GM18520 (cell line): ENCODE measurements around the gene CCDC142.
A peak's percentile ranks its signal among the peaks of the same experiment; 100 is the strongest.

Experiments
- ATAC-seq: cut with Tn5 transposase; IDR thresholded peaks from one replicate; pipeline ENCODE4 v1.9.1; 2021; ENCODE audit not compliant: unreplicated experiment

The CCDC142 gene, protein sequence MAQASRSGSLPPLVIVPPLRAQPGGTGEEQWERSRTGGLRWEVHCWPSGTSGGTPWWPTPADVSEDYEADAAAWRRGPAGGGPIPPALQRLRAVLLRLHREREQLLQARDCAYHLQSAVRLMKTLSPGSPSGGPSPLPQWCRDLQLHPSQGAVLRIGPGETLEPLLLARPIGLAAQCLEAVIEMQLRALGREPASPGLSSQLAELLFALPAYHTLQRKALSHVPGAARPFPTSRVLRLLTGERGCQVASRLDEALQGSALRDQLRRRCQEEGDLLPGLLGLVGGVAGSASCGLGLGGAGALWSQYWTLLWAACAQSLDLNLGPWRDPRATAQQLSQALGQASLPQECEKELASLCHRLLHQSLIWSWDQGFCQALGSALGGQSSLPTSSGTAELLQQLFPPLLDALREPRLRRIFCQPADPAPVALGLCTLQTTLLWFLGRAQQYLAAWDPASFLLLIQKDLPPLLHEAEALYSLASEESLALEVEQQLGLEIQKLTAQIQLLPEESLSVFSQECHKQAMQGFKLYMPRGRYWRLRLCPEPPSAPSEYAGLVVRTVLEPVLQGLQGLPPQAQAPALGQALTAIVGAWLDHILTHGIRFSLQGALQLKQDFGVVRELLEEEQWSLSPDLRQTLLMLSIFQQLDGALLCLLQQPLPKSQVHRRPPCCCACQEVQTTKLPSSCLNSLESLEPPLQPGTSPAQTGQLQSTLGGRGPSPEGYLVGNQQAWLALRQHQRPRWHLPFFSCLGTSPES

DNA sequence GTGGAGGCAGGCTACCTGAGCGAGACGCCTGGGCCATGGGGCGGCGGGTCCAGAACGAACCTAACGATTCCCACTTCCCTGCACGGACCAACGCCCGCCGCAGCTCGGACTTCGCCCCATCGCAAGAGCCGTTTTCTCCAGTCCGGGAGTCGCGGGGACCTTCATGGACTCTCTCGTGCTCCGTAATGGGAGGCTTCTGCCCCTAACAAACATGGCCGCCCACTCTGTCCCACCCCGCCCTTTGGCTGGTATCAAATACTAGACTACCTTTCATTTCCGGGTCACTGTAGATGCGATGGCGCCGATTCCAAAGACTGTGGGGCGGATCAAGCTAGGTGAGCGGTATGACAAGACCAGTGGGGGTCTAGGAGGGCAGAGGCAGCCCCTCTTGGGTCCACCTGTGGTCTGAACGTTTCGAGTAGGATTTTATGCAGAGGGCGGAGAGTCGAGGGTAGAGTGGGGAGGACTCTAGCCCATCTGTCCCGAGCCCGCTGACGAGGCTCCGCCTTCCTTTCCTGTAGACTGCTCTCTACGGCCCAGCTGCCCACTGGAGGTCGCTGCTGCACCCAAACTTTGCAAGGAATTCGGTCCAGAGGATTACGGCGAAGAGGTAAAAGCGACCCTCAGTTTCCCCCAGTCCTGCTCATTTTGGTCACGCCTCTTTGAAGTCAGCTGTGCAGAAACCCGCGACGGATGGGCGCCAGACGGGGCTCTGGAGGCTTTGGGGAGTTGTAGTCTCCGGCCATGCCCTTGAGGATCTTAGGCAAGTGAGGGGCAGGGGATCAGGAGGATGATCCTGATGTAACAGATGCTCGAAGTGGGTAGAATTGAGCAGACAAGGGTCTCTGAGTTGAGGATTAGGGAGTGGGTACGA is at the start of gene CCDC142, which contains the start of gene TTC31:
Gene CCDC142, minus strand, starts transcription at position 198 of the 874 bp plus-strand sequence. Its CDS starts 161 bp downstream, at position 37.
Gene TTC31, plus strand, starts transcription at position 281 of the 874 bp plus-strand sequence. Its CDS starts 15 bp downstream, at position 296.
- ATAC-seq, result peak; percentile 70

DNA sequence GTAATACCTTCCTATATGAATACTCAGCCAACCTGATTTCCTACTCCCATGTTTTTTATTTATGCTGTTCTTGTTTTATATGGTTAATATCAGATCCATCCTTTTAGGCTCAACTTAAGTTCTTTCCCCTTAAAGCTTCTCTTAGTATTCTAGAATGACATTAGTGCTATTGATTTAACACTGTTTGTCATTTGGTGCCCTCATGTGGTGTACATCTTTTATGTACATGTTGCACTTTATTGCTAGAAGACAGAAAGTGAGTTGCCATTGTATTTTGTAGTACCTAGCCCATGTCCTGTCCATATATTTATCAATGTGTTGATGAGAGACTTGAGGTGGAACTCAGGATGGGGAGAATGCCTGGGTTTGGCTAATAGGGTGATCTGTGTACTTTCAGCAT is 49.4 kb upstream of the CCDC142 start:
- ATAC-seq, result no peak

DNA sequence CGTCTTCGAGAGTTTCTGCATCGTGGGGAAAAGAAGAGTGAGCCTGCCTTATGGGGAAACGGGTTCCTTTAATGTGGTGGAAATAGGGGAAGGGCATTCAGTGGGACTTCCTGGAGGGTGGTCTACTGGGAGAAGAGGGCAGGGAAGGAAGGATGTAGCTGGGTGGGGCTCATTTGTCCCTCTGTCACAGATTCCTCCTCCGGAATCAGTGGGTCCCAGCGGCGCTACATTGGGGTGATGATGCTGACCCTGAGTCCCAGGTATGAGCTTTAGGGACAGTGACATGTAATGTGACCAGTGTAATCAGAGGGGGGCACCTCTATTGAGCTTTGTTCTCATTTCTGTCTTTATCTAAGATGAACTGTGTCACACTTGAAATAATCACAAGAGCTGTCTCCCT is 48.9 kb upstream of the CCDC142 start:
- no peak for ATAC-seq

DNA sequence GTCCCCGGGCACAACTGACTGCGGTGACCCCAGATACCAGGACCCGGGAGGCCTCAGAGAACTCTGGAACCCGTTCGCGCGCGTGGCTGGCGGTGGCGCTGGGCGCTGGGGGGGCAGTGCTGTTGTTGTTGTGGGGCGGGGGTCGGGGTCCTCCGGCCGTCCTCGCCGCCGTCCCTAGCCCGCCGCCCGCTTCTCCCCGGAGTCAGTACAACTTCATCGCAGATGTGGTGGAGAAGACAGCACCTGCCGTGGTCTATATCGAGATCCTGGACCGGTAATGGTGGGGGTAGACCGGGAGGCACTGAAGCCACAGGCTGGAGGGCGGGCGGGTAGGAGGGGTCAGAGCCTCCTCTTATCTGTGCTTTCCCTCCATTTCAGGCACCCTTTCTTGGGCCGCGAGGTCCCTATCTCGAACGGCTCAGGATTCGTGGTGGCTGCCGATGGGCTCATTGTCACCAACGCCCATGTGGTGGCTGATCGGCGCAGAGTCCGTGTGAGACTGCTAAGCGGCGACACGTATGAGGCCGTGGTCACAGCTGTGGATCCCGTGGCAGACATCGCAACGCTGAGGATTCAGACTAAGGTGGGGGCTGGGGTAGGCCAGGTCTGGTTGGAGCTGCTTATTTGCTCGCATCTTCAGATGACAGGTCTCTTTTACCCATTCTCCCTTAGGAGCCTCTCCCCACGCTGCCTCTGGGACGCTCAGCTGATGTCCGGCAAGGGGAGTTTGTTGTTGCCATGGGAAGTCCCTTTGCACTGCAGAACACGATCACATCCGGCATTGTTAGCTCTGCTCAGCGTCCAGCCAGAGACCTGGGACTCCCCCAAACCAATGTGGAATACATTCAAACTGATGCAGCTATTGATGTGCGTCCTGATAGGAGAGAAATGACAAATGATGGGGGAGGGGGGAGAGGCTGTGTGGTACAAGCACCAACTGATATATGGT is 47.7 kb upstream of the CCDC142 start:
- peak; percentile 31 for ATAC-seq

DNA sequence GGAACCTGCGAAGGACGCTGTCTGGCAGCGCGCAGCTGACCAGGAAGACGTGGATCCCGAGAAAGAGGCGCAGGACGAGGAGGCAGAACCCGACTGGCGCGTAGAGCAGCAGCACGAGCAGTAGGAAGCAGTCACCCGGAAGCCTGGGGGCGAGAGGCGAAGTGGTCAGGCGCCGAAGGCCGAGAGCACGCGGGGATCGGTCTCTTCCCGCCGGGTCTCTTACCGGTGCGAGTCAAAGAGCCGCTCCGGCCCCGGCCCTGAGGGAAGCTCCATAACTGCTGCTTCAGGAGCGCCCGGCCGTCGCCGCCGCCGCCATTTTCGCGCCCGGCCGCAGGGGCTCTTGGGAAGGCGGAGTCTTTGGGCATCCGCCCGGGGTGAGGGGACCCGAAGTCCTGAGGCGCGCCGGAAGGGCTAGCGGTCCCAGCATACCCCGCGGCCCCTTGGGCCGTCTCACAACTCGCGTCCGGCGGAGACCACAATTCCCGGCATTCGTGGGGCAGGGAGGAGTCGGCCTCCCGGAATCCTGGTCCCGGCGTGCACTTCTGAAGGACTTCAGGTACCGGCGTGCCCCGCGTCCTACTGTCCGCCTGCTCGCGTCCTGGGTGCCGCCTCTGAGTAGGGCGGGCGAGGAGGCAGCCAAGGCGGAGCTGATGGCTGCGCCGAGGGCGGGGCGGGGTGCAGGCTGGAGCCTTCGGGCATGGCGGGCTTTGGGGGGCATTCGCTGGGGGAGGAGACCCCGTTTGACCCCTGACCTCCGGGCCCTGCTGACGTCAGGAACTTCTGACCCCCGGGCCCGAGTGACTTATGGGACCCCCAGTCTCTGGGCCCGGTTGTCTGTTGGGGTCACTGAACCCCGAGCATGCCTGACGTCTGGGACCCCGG is 46.8 kb upstream of the CCDC142 start, which contains the start of the genes AUP1 and HTRA2:
Gene AUP1, minus strand, starts transcription at position 350 of the 882 bp plus-strand sequence. Its CDS starts 77 bp downstream, at position 273.
Gene HTRA2, plus strand, starts transcription at position 577 of the 882 bp plus-strand sequence. Its CDS starts 74 bp downstream, at position 651.
- peak; percentile 73 for ATAC-seq

DNA sequence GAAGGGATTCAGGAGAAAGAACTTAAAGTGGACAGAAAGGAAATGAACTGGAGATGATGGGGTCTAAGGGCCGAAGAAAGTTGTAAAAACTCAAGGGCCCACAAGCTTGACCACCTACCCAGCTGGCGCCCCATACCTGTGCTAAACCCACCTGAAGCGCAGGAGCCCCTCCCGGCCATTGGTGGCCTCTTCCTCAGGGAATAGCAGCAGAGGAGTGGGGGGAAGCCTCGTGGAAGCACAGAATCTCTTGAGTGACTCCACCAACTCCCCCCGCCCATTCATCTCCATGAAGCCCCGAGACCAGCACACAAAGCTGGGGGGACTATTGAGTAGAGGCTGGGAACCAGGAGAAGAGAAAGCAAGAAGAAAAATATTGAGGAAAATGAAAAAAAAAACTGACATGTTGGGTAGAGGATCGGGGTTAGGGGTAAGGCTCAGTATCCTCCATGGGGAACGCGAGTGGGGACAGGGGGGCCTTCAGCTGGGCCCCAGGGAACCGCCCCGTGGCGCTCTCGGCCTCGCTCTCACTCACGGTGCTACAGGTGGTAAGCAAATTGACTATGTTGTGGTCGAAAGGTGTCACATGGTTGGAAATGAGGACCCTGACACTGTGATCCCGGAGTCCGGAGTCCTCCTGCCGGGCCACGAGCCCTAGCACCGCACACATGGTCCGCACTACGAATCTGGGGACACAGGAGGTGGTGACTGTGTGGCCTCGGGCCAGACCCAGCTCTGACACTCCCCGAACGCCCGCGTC is 46.0 kb upstream of the CCDC142 start:
- ATAC-seq, result no peak

DNA sequence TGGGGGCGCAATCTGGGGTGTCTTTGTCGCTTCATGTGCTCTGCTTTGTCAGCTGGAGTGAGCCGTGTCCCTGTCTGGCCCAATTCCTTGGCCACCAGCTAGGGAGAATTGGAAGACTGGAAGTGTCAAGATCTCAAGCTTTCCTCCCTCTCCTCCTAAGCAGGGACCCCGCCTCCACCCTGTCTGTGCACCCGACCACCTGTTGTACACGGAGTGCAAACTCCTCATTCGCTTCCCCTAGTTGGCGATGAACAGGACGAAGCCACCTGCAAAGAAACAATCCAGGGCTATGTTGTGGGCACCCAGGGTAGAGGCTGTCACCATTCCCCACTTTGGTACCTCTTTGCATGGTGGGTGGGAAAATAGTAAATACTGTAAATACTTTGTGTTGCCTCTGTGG is 44.9 kb upstream of the CCDC142 start:
- no peak for ATAC-seq

DNA sequence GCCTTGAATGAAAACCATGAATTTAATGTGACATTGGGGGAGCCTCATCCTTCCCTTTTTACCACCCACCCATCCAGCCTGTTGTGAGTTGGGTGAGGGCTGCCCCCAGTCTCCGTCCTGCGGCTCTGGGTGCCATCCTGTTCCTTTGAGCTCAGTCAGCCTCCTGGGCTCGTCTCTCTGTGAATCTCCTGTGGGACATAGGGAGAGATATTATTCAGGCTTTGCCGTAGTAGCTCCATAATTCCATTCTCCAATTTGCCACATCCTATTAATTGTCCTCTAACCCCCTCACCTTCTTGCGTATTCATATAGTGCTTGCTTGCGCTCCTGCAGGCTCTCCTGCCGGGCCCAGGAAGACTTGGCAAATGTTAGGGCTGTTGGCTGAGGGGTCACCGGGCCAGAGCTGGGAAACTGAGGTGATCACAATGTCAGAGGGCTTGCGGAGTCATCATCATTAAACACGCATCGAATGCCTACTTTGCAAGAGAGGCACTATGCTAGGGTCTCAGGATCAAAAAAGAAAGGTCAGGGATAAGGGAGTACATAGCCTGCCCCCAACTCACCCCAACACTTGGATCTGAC is 43.9 kb upstream of the CCDC142 start:
- no peak for ATAC-seq

DNA sequence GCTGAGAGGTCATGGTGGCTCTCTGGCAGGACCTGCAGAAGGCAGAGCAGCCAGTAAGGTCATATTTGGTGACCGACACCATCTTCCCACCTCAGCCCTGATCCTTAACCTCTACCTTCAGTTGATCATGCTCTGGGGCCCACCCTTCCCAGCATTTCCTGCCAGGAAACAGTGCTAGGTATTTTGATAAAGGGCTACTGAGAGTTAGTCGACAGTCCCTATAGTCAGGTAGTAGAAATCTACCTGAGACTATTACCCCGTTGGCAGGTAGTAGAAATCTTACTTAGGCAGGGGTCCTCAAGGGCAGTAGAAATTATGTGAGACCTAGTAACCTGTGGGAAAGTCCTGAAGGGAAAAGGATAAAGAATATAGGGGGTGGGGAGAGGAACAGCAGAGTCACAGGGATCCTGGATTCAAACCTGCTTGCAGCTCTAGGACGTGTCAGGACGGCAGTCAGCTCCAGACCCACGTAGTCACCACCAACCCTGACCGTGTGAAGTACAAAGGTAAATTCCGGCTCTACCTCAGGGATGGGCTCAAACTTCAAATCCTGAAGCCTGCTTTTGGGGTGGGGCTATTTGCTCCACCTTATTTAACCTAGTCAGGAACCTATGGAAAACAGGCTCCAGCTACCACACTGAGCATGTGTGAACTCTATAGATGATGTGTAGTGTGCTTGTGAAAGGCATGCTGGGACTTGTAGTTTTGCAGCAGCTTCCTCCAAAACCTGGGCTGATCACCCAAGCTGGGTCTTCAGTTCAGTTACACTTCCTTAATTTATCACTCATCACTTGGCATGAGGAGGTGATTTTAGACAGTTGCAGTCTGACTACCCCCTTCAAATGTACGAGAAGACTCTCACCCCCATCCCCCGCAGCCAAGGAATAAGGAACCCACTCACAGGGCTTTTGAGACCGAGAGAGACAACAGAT is 43.2 kb upstream of the CCDC142 start, which contains the start of gene DQX1:
Gene DQX1, minus strand, starts transcription at position 515 of the 932 bp plus-strand sequence. Its CDS starts 502 bp downstream, at position 13.
- ATAC-seq, result no peak

DNA sequence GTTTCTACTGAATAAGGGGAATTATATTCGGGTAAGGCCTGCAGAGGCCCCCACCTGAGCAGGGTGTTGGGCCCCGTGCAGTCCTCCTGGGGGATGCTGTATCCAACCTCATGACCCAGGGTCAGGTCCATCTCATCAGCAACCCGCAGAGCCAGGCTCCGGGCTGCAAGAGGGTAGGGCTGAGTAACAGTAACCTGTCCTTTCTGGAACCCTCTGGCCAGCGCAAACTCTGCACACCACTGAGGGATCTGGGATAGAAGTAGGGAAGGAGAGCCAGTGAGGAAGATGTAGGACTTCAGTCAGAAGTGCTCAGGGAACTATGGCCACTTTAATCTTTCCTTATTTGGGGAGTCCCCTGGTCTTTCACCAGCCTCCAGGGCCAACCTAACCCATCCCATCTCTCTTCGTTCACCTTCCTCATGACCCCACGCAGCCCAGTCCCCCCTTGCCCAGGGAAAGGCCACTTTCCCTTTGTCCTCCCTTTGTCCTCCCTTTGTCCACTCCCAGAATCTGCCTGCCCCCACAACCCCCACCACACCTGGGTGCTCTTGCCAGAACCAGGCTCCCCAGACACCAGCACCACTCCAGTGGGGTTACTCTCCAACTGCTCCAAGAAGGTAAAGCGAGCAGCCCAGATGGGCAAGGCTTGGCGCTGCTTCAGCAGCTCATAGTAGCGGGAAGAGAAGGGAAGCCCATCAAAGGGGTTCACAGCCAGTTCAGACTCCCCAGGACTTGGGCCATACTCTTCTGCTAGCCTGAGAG is 42.3 kb upstream of the CCDC142 start:
- no peak for ATAC-seq

DNA sequence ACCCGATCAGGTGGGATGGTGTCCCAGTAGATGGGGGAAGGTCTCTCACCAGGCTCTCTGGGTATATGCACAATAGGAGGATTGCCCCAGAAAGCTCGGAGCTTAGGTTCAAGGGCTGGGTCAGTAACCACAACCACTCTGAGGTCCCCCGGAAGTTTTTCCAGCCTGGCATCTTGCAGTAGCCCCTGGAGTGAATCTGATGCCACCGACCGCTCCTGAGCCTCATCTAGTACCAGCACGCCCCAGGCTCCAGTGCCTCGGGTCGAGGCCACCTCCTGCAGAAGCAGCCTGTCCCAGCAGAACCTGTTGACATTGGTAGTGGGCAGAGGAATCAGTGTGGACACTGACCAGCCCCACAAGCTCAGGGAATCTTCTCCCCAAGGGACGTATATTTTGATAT is 41.2 kb upstream of the CCDC142 start:
- ATAC-seq, result no peak

DNA sequence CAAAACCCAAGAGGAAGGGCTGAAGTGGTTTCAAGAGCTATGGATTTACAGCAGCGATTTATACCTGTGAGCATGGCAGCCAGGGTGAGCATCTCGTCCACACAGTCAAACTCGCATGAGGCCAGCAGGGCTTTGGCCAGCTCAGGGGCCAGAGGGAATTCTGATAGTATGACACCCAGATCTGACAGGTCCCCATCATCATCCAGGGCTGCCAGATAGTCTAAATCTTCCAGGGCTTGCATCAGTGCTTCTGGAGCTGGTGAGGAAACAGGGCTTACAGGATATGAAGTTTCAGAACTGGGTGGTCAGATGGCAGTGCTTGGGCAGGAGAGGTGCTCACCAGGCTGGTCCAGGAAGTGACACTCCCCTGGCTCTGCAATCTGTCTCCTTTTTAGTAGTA is 39.7 kb upstream of the CCDC142 start:
- no peak for ATAC-seq

DNA sequence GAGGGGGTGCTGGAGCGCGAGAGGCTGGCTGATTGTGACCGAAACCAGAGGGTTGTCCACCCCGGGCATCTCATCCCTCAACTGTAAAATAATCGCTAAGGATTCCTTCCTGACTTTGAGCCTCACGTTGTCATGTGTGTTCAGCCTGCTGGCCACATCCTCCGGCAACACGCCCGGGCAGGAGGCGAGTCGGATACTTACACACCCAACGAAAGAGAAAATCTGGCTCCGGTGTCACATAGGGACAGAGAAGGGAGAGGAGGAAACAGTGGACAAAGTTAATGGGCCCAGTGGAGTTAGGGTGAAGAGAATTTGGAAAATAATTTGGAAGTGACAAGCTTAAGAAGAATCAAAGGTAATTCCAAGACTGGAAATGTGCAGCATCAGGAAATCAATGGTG is 33.9 kb upstream of the CCDC142 start:
- ATAC-seq, result no peak

DNA sequence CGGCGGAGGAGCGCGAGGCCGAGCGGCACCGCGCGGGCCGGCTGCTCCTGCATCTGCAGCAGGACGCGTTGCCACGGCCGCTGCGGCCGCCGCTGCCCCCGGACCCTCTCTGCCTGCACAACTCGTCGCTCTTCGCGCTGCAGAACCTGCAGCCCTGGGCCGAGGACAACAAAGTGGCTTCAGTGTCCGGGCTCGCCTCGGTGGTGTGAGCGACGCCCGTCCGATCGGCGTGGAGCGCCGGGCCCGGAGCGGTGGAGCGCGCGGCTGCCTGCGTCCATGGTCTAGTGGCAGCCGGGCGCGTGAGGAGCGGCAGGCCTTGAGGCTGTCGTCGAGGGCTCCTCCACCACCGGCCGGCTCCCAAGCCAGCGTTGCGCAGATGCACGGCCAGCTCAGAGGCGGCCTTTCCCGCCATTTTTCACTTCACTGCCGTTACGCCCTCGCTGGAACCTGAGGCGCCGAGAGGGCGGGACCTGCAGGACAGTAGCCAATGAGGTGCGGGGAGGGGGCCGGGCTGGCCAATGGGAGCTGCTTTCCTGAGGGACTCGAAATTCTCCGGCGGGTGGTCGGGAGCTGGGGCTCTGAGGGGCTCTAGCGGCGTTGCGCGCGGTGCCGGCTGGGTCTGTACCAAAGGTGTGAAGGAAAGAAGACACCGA is 33.3 kb upstream of the CCDC142 start:
- ATAC-seq, result no peak

DNA sequence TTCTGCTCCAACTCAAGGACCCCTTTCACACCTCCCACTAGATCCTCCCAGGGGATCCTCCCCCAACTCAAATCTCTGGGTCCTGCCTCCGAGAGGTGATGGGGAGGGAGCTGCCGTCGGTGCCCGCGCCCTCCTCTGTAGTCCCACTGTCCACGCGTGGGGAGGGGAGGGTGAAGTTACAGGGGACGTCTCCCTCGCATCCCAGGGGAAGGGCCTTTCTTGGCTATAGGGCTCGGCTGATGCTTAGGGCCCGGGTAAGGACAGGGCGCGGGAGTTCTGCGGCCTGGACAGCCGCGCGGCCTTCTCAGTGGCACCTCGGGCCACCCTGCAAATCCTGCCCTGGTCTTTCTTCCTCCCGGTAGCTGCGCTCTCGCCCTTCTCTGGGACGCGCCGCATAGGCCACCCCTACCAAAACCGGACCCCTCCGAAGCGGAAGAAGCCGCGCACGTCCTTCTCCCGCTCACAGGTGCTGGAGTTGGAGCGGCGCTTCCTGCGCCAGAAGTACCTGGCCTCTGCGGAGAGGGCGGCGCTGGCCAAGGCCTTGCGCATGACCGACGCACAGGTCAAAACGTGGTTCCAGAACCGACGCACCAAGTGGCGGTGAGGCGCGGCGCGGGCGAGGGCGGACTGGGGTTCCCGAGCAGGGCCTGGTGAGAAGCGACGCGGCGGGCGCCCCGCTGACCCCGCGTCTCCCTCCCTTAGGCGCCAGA is 32.6 kb upstream of the CCDC142 start:
- ATAC-seq, result no peak
